HEK293T (cell line): ENCODE data around the gene KANSL1L.

Experiments used
- ARNT ChIP-seq: fragments of 450-650 bp; IDR thresholded peaks from 2 replicates; pipeline ENCODE4 v1.6.1; 2017; ENCODE audit warnings: mild to moderate bottlenecking
- BHLHE40 ChIP-seq: fragments of 450-650 bp; IDR thresholded peaks from 2 replicates; pipeline ENCODE4 v1.6.1; 2016; ENCODE audit warnings: mild to moderate bottlenecking, moderate library complexity, borderline replicate concordance
- ELF4 ChIP-seq: fragments of 450-650 bp; IDR thresholded peaks from 2 replicates; pipeline ENCODE4 v1.6.1; 2017; ENCODE audit warnings: antibody characterized with exemption
- FOXM1 ChIP-seq: fragments of 450-650 bp; IDR thresholded peaks from 2 replicates; pipeline ENCODE4 v1.6.1; 2017; ENCODE audit warnings: mild to moderate bottlenecking, borderline replicate concordance
- HDGF ChIP-seq: fragments of 450-650 bp; IDR thresholded peaks from 2 replicates; pipeline ENCODE4 v1.6.1; 2017; ENCODE audit warnings: antibody characterized with exemption, borderline replicate concordance
- L3MBTL2 ChIP-seq: fragments of 450-650 bp; conservative IDR thresholded peaks from 2 replicates; pipeline ENCODE4 v1.6.1; 2016; ENCODE audit warnings: mild to moderate bottlenecking
- LEF1 ChIP-seq: fragments of 450-650 bp; IDR thresholded peaks from 2 replicates; pipeline ENCODE4 v1.6.1; 2017; ENCODE audit warnings: mild to moderate bottlenecking, borderline replicate concordance
- NFRKB ChIP-seq: fragments of 450-650 bp; IDR thresholded peaks from 2 replicates; pipeline ENCODE4 v1.6.1; 2016; ENCODE audit warnings: mild to moderate bottlenecking, moderate library complexity
- SP1 ChIP-seq: fragments of 450-650 bp; IDR thresholded peaks from 2 replicates; pipeline ENCODE4 v1.6.1; 2017
- SUZ12 ChIP-seq: fragments of 450-650 bp; IDR thresholded peaks from 2 replicates; pipeline ENCODE4 v1.6.1; 2016; ENCODE audit warnings: mild to moderate bottlenecking
- TARDBP ChIP-seq: fragments of 450-650 bp; IDR thresholded peaks from 2 replicates; pipeline ENCODE4 v1.6.1; 2016
- ZNF384 ChIP-seq: fragments of 450-650 bp; IDR thresholded peaks from 2 replicates; pipeline ENCODE4 v1.6.1; 2016

DNA sequence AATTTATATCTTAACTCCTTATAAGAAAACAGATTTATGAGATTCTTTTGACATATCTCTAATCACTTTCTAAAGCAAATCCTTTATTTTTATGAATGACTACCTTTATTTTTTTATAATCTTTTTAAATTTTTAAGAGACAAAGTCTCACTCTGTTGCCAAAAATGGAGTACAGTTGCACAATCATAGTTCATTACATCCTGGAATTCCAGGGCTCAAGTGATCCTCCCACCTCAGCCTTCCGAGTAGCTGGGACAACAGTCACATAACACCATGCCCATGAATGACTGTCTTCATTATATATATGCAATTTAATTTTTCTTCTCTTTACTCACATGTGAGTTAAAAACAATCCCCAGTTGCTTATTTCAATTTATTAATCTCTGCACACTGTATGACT lies 32.3 kb upstream of the KANSL1L start:
- no peak for TF ChIP-seq ELF4
- no peak for TF ChIP-seq L3MBTL2
- no peak for TF ChIP-seq FOXM1
- TF ChIP-seq HDGF: no peak
- TF ChIP-seq BHLHE40: no peak
- no peak for TF ChIP-seq SP1
- TF ChIP-seq TARDBP: no peak
- TF ChIP-seq LEF1: no peak
- no peak for TF ChIP-seq SUZ12
- no peak for TF ChIP-seq NFRKB
- TF ChIP-seq ARNT: no peak
- TF ChIP-seq ZNF384: no peak
